Glomerular visceral epithelial cell (primary cell): Measurements from ENCODE around the gene CPPED1.
"Not testable (repeated sequence)": the region's sequence is repeated elsewhere in the genome, so short reads cannot be mapped to it uniquely, and the experiment has no call there.

Experiments used
- DNase-seq: peaks from one replicate; pipeline ENCODE4 v3.0.0-alpha.2; 2016; ENCODE audit errors: extremely low spot score

Gene CPPED1

GRCh38 chr16:12802048-12802447 lies 1.6 kb downstream of the CPPED1 start:
- DNase-seq, result no peak

GRCh38 chr16:12801511-12802042 lies 2.1 kb downstream of the CPPED1 start:
- peak; percentile 38 for DNase-seq

GRCh38 chr16:12800817-12801216 lies 2.9 kb downstream of the CPPED1 start:
- no peak for DNase-seq

GRCh38 chr16:12799996-12800395 lies 3.7 kb downstream of the CPPED1 start:
- DNase-seq, result not testable (repeated sequence)

- DNase-seq, result no peak
Observed at GRCh38 chr16:12798846-12799245, 4.8 kb downstream of the CPPED1 start.

- no peak for DNase-seq
Observed at GRCh38 chr16:12798171-12798570, 5.5 kb downstream of the CPPED1 start.

GRCh38 chr16:12796498-12796897 lies 7.2 kb downstream of the CPPED1 start:
- DNase-seq, result no peak

GRCh38 chr16:12794486-12795387 lies 8.9 kb downstream of the CPPED1 start:
- no peak for DNase-seq

GRCh38 chr16:12793865-12794240 lies 9.8 kb downstream of the CPPED1 start:
- no peak for DNase-seq

GRCh38 chr16:12793120-12793864 lies 10.4 kb downstream of the CPPED1 start:
- DNase-seq, result no peak

GRCh38 chr16:12792528-12792927 lies 11.2 kb downstream of the CPPED1 start:
- not testable (repeated sequence) for DNase-seq

GRCh38 chr16:12791340-12791739 lies 12.3 kb downstream of the CPPED1 start:
- DNase-seq, result no peak

- no peak for DNase-seq
Observed at GRCh38 chr16:12788758-12789157, 14.9 kb downstream of the CPPED1 start.

- no peak for DNase-seq
Observed at GRCh38 chr16:12786081-12786480, 17.6 kb downstream of the CPPED1 start.

GRCh38 chr16:12784076-12784475 lies 19.6 kb downstream of the CPPED1 start:
- no peak for DNase-seq

GRCh38 chr16:12781777-12782176 lies 21.9 kb downstream of the CPPED1 start:
- DNase-seq, result no peak

- no peak for DNase-seq
Observed at GRCh38 chr16:12780467-12780866, 23.2 kb downstream of the CPPED1 start.

- DNase-seq, result no peak
Observed at GRCh38 chr16:12778726-12779125, 25.0 kb downstream of the CPPED1 start.

- no peak for DNase-seq
Observed at GRCh38 chr16:12775656-12776236, 27.9 kb downstream of the CPPED1 start.

GRCh38 chr16:12773221-12773620 lies 30.5 kb downstream of the CPPED1 start:
- DNase-seq, result no peak

- DNase-seq, result no peak
Observed at GRCh38 chr16:12771341-12771798, 32.3 kb downstream of the CPPED1 start.

- no peak for DNase-seq
Observed at GRCh38 chr16:12769525-12769924, 34.2 kb downstream of the CPPED1 start.
